ENCODE results near the gene DYNLL1. TPM values are rescaled to one million over a fixed set of nuclear protein-coding genes. Genes with fewer than 3 reads are reported as not detected.

DYNLL1 gene
- total RNA-seq, 1 experiment from 2014 or later = 340 TPM

GRCh38 chr12:120453060-120453750 lies 42.7 kb upstream of the DYNLL1 start:
- H3F3A ChIP-seq (ENCODE audit: insufficient read depth, low read depth) = peaks cover 59% of the 10 kb centered on the region; the same call in 1 of the 2 replicates
- H2AFZ ChIP-seq = no peak overlapping the region
- POLR2A ChIA-PET (ENCODE audit: unreplicated experiment) = interaction anchor here (0.6 kb wide), 1 partner anchor 127 kb away, joined by 5 read pairs; no protein-coding TSS in a partner anchor
- no peaks in the 10 kb centered on the region for H3K27me3 ChIP-seq (ENCODE audit: insufficient read depth, low read depth)
- no TSS peak for BruUV-seq (replicated peaks)
- no peaks in the 10 kb centered on the region for H3K9me2 ChIP-seq (ENCODE audit: insufficient read depth)
- DNase-seq = no peak
- H3K36me3 ChIP-seq (ENCODE audit: low read depth) = peaks cover 10% of the 10 kb centered on the region; the same call in 1 of the 2 replicates
- H3K4me3 ChIP-seq = no peak overlapping the region
- H4K20me1 ChIP-seq (ENCODE audit: insufficient read depth) = peaks cover 33% of the 10 kb centered on the region
- no peaks in the 10 kb centered on the region for H3K4me1 ChIP-seq (replicated peaks; ENCODE audit: insufficient read depth)
- peaks cover 29% of the 10 kb centered on the region for H3K79me2 ChIP-seq (ENCODE audit: low read depth)
- CTCF ChIA-PET = no interaction called here
- no peak overlapping the region for H3K4me2 ChIP-seq
- TF ChIP-seq EZH2 (IDR thresholded peaks at IDR 0.05; ENCODE audit: low read depth) = no peak
- TF ChIP-seq CTCF (conservative IDR thresholded peaks at IDR 0.05) = no peak
- H3K27ac ChIP-seq = no peak overlapping the region
- no peaks in the 10 kb centered on the region for H3K9me3 ChIP-seq (ENCODE audit: insufficient read depth, low read depth)
- intact Hi-C loops (cut with micrococcal nuclease; ENCODE audit: unreplicated experiment) = no loop called here

GRCh38 chr12:120453977-120454376 lies 41.9 kb upstream of the DYNLL1 start:
- ChIA-PET POLR2A (ENCODE audit: unreplicated experiment) (interaction anchor here (0.7 kb wide), 1 partner anchor 76 kb away, joined by 5 read pairs; no protein-coding TSS in a partner anchor), CTCF (interaction anchor here (0.5 kb wide), 1 partner anchor 257 kb away, joined by 5 read pairs; no protein-coding TSS in a partner anchor)
- no peak overlapping the region for H2AFZ ChIP-seq
- intact Hi-C loops (cut with micrococcal nuclease; ENCODE audit: unreplicated experiment) = no loop called here
- no peaks in the 10 kb centered on the region for H3K4me1 ChIP-seq (replicated peaks; ENCODE audit: insufficient read depth)
- H3K79me2 ChIP-seq (ENCODE audit: low read depth) = peaks cover 22% of the 10 kb centered on the region
- H3K27ac ChIP-seq = no peak overlapping the region
- peaks cover 40% of the 10 kb centered on the region for H4K20me1 ChIP-seq (ENCODE audit: insufficient read depth)
- TF ChIP-seq EZH2 (IDR thresholded peaks at IDR 0.05; ENCODE audit: low read depth) (no peak), CTCF (conservative IDR thresholded peaks at IDR 0.05) (peak; percentile 61)
- no peaks in the 10 kb centered on the region for H3K9me2 ChIP-seq (ENCODE audit: insufficient read depth)
- peaks cover 16% of the 10 kb centered on the region; the same call in 1 of the 2 replicates for H3K36me3 ChIP-seq (ENCODE audit: low read depth)
- peaks cover 64% of the 10 kb centered on the region; the same call in 1 of the 2 replicates for H3F3A ChIP-seq (ENCODE audit: insufficient read depth, low read depth)
- H3K4me3 ChIP-seq = no peak overlapping the region
- H3K27me3 ChIP-seq (ENCODE audit: insufficient read depth, low read depth) = no peaks in the 10 kb centered on the region
- no peak overlapping the region for H3K4me2 ChIP-seq
- BruUV-seq (replicated peaks) = no TSS peak
- no peaks in the 10 kb centered on the region for H3K9me3 ChIP-seq (ENCODE audit: insufficient read depth, low read depth)
- DNase-seq = no peak

DNA sequence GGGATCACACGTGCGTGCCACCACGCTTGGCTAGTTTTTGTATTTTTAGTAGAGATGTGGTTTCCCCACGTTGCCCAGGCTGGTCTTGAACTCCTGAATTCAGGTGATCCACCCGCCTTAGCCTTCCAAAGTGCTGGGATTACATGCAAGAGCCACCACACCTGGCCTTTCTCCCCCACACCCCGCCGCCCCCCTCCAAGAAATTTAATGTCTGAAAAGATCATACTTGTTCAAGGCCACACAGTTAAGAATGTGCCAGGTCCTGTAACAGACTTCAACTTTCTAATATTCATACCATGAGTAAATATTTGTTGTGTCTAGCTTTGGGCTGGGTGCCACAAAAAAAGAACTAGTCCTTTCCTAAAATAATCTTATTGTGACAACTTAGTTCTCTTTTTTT lies 40.6 kb upstream of the DYNLL1 start:
- Histone ChIP-seq H3K4me2 (no peak overlapping the region), H4K20me1 (ENCODE audit: insufficient read depth) (peaks cover 47% of the 10 kb centered on the region), H3K9me2 (ENCODE audit: insufficient read depth) (no peaks in the 10 kb centered on the region), H2AFZ (no peak overlapping the region), H3K27me3 (ENCODE audit: insufficient read depth, low read depth) (no peaks in the 10 kb centered on the region), H3K4me3 (no peak overlapping the region), H3K9me3 (ENCODE audit: insufficient read depth, low read depth) (no peaks in the 10 kb centered on the region), H3F3A (ENCODE audit: insufficient read depth, low read depth) (peaks cover 65% of the 10 kb centered on the region; the same call in 1 of the 2 replicates), H3K27ac (no peak overlapping the region), H3K4me1 (replicated peaks; ENCODE audit: insufficient read depth) (no peaks in the 10 kb centered on the region), H3K79me2 (ENCODE audit: low read depth) (peaks cover 13% of the 10 kb centered on the region), H3K36me3 (ENCODE audit: low read depth) (peaks cover 17% of the 10 kb centered on the region; the same call in 1 of the 2 replicates)
- BruUV-seq (replicated peaks) = no TSS peak
- no peak for DNase-seq
- ChIA-PET POLR2A (ENCODE audit: unreplicated experiment) (no interaction called here), CTCF (no interaction called here)
- intact Hi-C loops (cut with micrococcal nuclease; ENCODE audit: unreplicated experiment) = no loop called here
- TF ChIP-seq CTCF (conservative IDR thresholded peaks at IDR 0.05) (no peak), EZH2 (IDR thresholded peaks at IDR 0.05; ENCODE audit: low read depth) (no peak)

Data from PC-9 (cell line).